ENCODE data around the gene SIK3. TPM values are rescaled to one million over a fixed set of nuclear protein-coding genes. Genes with fewer than 3 reads are reported as not detected.
A peak's percentile ranks its signal among the peaks of the same experiment; 100 is the strongest.

SIK3 gene
- total and polyA plus RNA-seq, 4 donors = 33.8 to 61.6 (median 51.8) TPM

DNA sequence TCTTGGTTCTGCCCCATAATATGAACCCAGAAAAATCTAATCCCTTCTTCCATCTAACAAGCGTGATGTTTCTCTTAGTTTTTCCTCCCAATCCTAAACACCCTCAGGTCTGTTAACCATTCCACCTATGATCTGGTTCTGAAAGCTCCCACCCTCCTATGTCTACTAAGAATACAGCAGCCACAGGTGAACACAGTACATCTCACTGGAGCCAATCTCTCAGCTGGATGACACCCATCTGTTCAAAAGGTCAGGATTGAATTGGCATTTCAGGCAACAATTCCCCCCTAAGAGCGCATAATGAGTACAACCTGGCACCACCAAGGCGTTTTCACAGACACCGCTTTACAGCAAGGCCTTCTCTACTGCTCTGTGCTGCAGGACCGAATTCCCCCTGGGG lies 241.8 kb downstream of the SIK3 start:
- Histone ChIP-seq H3K4me3 (ENCODE audit: low read depth, low read length) (no peak overlapping the region), H3K9me3 (ENCODE audit: control insufficient read depth, insufficient read depth, low read length) (no peaks in the 10 kb centered on the region), H3K27me3 (ENCODE audit: control insufficient read depth, insufficient read depth, low read length) (no peaks in the 10 kb centered on the region), H3K36me3 (ENCODE audit: control insufficient read depth, insufficient read depth, low read length) (peaks cover 46% of the 10 kb centered on the region), H3K4me1 (ENCODE audit: control insufficient read depth, insufficient read depth, low read length) (peaks cover 4% of the 10 kb centered on the region), H3K27ac (ENCODE audit: low read depth, low read length) (no peak overlapping the region)
- no peak for DNase-seq (ENCODE audit: low read depth in 4 of 6, low spot score in 6 of 6)
- WGBS (ENCODE audit: insufficient coverage) = 89% methylated on average over 5 of the region's 5 CpGs

GRCh38 chr11:116855413-116855812 lies 242.8 kb downstream of the SIK3 start:
- no peak for DNase-seq (ENCODE audit: low read depth in 4 of 6, low spot score in 6 of 6)
- H3K4me1 ChIP-seq (ENCODE audit: control insufficient read depth, insufficient read depth, low read length) = peaks cover 4% of the 10 kb centered on the region
- no peak overlapping the region for H3K4me3 ChIP-seq (ENCODE audit: low read depth, low read length)
- no peaks in the 10 kb centered on the region for H3K9me3 ChIP-seq (ENCODE audit: control insufficient read depth, insufficient read depth, low read length)
- no peaks in the 10 kb centered on the region for H3K27me3 ChIP-seq (ENCODE audit: control insufficient read depth, insufficient read depth, low read length)
- no peak overlapping the region for H3K27ac ChIP-seq (ENCODE audit: low read depth, low read length)
- 87% methylated on average over 5 of the region's 7 CpGs for WGBS (ENCODE audit: insufficient coverage)
- peaks cover 41% of the 10 kb centered on the region for H3K36me3 ChIP-seq (ENCODE audit: control insufficient read depth, insufficient read depth, low read length)

- 90% methylated on average over 1 of the region's 6 CpGs for WGBS (ENCODE audit: insufficient coverage)
- H3K36me3 ChIP-seq (ENCODE audit: control insufficient read depth, insufficient read depth, low read length) = peaks cover 36% of the 10 kb centered on the region
- no peaks in the 10 kb centered on the region for H3K9me3 ChIP-seq (ENCODE audit: control insufficient read depth, insufficient read depth, low read length)
- H3K27me3 ChIP-seq (ENCODE audit: control insufficient read depth, insufficient read depth, low read length) = no peaks in the 10 kb centered on the region
- H3K27ac ChIP-seq (ENCODE audit: low read depth, low read length) = no peak overlapping the region
- no peak for DNase-seq (ENCODE audit: low read depth in 4 of 6, low spot score in 6 of 6)
- no peak overlapping the region for H3K4me3 ChIP-seq (ENCODE audit: low read depth, low read length)
- peaks cover 4% of the 10 kb centered on the region for H3K4me1 ChIP-seq (ENCODE audit: control insufficient read depth, insufficient read depth, low read length)
Measured at GRCh38 chr11:116853461-116854073, 244.7 kb downstream of the SIK3 start.

GRCh38 chr11:116852261-116853031 lies 245.8 kb downstream of the SIK3 start:
- peak in 1 of 6 donors; percentile 33 for DNase-seq (ENCODE audit: low read depth in 4 of 6, low spot score in 6 of 6)
- no peak overlapping the region for H3K4me3 ChIP-seq (ENCODE audit: low read depth, low read length)
- peaks cover 33% of the 10 kb centered on the region for H3K36me3 ChIP-seq (ENCODE audit: control insufficient read depth, insufficient read depth, low read length)
- WGBS (ENCODE audit: insufficient coverage) = 93% methylated on average over 3 of the region's 5 CpGs
- peak overlapping the region; percentile 2 for H3K27ac ChIP-seq (ENCODE audit: low read depth, low read length)
- H3K27me3 ChIP-seq (ENCODE audit: control insufficient read depth, insufficient read depth, low read length) = no peaks in the 10 kb centered on the region
- H3K9me3 ChIP-seq (ENCODE audit: control insufficient read depth, insufficient read depth, low read length) = no peaks in the 10 kb centered on the region
- peaks cover 4% of the 10 kb centered on the region for H3K4me1 ChIP-seq (ENCODE audit: control insufficient read depth, insufficient read depth, low read length)

DNA sequence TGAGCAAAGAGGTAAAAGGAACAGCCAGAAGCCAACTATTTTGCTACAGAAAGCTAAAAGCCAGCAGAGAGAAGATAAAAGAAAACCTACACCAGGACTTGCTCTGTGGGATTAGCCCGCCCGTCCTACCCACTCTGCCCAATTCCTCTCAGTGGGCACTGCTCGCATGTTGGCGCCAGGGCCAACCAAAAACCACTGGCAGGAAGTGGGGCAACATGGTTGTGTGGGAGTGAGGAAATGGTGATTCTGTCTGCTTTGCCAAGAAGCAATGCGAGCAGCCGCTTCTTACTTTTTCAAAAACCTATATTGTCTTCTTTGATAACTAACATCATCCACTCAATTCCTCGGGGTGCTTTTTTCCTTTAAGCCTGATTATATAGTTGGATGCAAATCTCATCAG lies 246.6 kb downstream of the SIK3 start:
- Histone ChIP-seq H3K4me1 (ENCODE audit: control insufficient read depth, insufficient read depth, low read length) (peaks cover 4% of the 10 kb centered on the region), H3K36me3 (ENCODE audit: control insufficient read depth, insufficient read depth, low read length) (peaks cover 40% of the 10 kb centered on the region), H3K27ac (ENCODE audit: low read depth, low read length) (peak overlapping the region; percentile 2), H3K27me3 (ENCODE audit: control insufficient read depth, insufficient read depth, low read length) (no peaks in the 10 kb centered on the region), H3K9me3 (ENCODE audit: control insufficient read depth, insufficient read depth, low read length) (no peaks in the 10 kb centered on the region), H3K4me3 (ENCODE audit: low read depth, low read length) (no peak overlapping the region)
- WGBS (ENCODE audit: insufficient coverage) = no CpG with 5 or more reads among the region's 7 CpGs
- peak in 1 of 6 donors; percentile 62 for DNase-seq (ENCODE audit: low read depth in 4 of 6, low spot score in 6 of 6)

- Histone ChIP-seq H3K27ac (ENCODE audit: low read depth, low read length) (no peak overlapping the region), H3K4me3 (ENCODE audit: low read depth, low read length) (no peak overlapping the region), H3K27me3 (ENCODE audit: control insufficient read depth, insufficient read depth, low read length) (no peaks in the 10 kb centered on the region), H3K4me1 (ENCODE audit: control insufficient read depth, insufficient read depth, low read length) (peaks cover 4% of the 10 kb centered on the region), H3K36me3 (ENCODE audit: control insufficient read depth, insufficient read depth, low read length) (peaks cover 47% of the 10 kb centered on the region), H3K9me3 (ENCODE audit: control insufficient read depth, insufficient read depth, low read length) (no peaks in the 10 kb centered on the region)
- no peak for DNase-seq (ENCODE audit: low read depth in 4 of 6, low spot score in 6 of 6)
- WGBS (ENCODE audit: insufficient coverage) = 91% methylated on average over 5 of the region's 6 CpGs
Measured at GRCh38 chr11:116849486-116849885, 248.7 kb downstream of the SIK3 start.

DNA sequence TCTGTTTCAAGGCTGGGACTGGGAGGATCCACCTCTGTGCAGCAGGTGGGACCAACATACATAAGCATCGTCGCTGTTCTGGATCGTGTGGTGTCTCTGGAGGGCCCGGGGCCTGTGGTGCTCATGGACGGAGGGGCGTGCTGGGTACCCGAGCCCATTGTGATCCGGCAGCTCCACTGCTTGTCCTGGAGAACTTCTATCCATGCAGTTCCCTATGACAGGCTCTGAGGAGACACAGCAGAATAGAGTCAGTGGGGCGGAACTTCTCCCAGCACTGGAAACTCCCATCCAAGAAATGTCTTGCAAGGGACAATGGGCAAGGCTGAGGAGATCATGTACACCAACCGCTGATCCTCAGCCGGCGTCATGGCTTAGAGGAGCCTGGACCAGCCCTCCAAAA lies 249.2 kb downstream of the SIK3 start:
- WGBS (ENCODE audit: insufficient coverage) = 92% methylated on average over 12 of the region's 12 CpGs
- H3K36me3 ChIP-seq (ENCODE audit: control insufficient read depth, insufficient read depth, low read length) = peaks cover 45% of the 10 kb centered on the region
- DNase-seq (ENCODE audit: low read depth in 4 of 6, low spot score in 6 of 6) = no peak
- no peaks in the 10 kb centered on the region for H3K9me3 ChIP-seq (ENCODE audit: control insufficient read depth, insufficient read depth, low read length)
- no peaks in the 10 kb centered on the region for H3K27me3 ChIP-seq (ENCODE audit: control insufficient read depth, insufficient read depth, low read length)
- H3K4me1 ChIP-seq (ENCODE audit: control insufficient read depth, insufficient read depth, low read length) = peaks cover 4% of the 10 kb centered on the region
- no peak overlapping the region for H3K4me3 ChIP-seq (ENCODE audit: low read depth, low read length)
- H3K27ac ChIP-seq (ENCODE audit: low read depth, low read length) = no peak overlapping the region

GRCh38 chr11:116847612-116848011 lies 250.6 kb downstream of the SIK3 start:
- H3K36me3 ChIP-seq (ENCODE audit: control insufficient read depth, insufficient read depth, low read length) = peaks cover 49% of the 10 kb centered on the region
- no peak overlapping the region for H3K27ac ChIP-seq (ENCODE audit: low read depth, low read length)
- WGBS (ENCODE audit: insufficient coverage) = 100% methylated on average over 1 of the region's 4 CpGs
- H3K4me1 ChIP-seq (ENCODE audit: control insufficient read depth, insufficient read depth, low read length) = peaks cover 4% of the 10 kb centered on the region
- no peaks in the 10 kb centered on the region for H3K9me3 ChIP-seq (ENCODE audit: control insufficient read depth, insufficient read depth, low read length)
- no peaks in the 10 kb centered on the region for H3K27me3 ChIP-seq (ENCODE audit: control insufficient read depth, insufficient read depth, low read length)
- H3K4me3 ChIP-seq (ENCODE audit: low read depth, low read length) = no peak overlapping the region
- DNase-seq (ENCODE audit: low read depth in 4 of 6, low spot score in 6 of 6) = no peak

DNA sequence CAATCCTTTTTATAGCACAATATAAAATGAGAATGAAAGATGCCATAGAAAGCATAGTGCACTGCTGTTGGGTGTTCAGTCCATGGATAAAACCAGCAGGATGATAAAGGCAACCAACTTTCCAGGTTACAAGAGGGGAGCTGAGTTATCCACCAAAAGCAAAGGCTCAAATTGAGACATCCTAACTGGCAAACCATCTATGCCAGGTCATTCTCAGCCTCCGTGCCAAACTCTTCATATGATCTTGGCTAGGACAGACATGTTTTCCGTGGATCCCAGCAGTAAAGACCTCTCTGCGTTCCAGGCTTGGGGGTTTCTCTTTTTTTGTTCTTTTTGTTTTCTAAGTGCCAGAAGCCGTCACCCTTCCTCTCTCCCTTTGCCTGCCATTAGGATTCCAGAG lies 253.5 kb downstream of the SIK3 start:
- no peak overlapping the region for H3K4me3 ChIP-seq (ENCODE audit: low read depth, low read length)
- DNase-seq (ENCODE audit: low read depth in 4 of 6, low spot score in 6 of 6) = no peak
- no peak overlapping the region for H3K27ac ChIP-seq (ENCODE audit: low read depth, low read length)
- no peaks in the 10 kb centered on the region for H3K9me3 ChIP-seq (ENCODE audit: control insufficient read depth, insufficient read depth, low read length)
- peaks cover 49% of the 10 kb centered on the region for H3K36me3 ChIP-seq (ENCODE audit: control insufficient read depth, insufficient read depth, low read length)
- 100% methylated on average over 1 of the region's 4 CpGs for WGBS (ENCODE audit: insufficient coverage)
- H3K27me3 ChIP-seq (ENCODE audit: control insufficient read depth, insufficient read depth, low read length) = no peaks in the 10 kb centered on the region
- H3K4me1 ChIP-seq (ENCODE audit: control insufficient read depth, insufficient read depth, low read length) = peaks cover 13% of the 10 kb centered on the region

DNA sequence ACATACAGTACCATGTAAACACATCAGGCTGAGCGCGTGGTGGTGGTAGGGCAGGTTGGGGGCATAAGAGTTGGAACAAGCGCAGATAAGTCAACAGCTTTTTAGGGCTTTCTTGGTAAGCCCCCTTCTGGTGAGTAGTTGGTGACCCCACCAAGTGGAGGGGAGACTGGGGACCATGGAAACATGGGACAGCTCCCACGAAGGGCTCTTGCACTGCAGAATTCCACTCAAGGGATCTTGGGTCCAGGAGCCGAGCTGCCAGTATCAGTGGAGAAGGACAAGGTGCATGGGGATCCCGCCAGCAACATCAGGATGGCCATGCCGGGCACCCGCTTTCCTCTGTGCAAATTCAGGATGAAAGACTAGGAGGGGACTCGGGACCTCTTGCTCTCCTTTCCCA lies 254.6 kb downstream of the SIK3 start:
- H3K27ac ChIP-seq (ENCODE audit: low read depth, low read length) = no peak overlapping the region
- H3K9me3 ChIP-seq (ENCODE audit: control insufficient read depth, insufficient read depth, low read length) = no peaks in the 10 kb centered on the region
- WGBS (ENCODE audit: insufficient coverage) = 91% methylated on average over 3 of the region's 9 CpGs
- peaks cover 13% of the 10 kb centered on the region for H3K4me1 ChIP-seq (ENCODE audit: control insufficient read depth, insufficient read depth, low read length)
- H3K27me3 ChIP-seq (ENCODE audit: control insufficient read depth, insufficient read depth, low read length) = no peaks in the 10 kb centered on the region
- peaks cover 39% of the 10 kb centered on the region for H3K36me3 ChIP-seq (ENCODE audit: control insufficient read depth, insufficient read depth, low read length)
- no peak for DNase-seq (ENCODE audit: low read depth in 4 of 6, low spot score in 6 of 6)
- H3K4me3 ChIP-seq (ENCODE audit: low read depth, low read length) = no peak overlapping the region
